Measurements from ENCODE around the gene GRK5.
A peak's percentile ranks its signal among the peaks of the same experiment; 100 is the strongest.
"Not testable (repeated sequence)": the region's sequence is repeated elsewhere in the genome, so short reads cannot be mapped to it uniquely, and the experiment has no call there.

The GRK5 gene

GRCh38 chr10:119428789-119429188 lies 221.4 kb downstream of the GRK5 start:
- no peak overlapping the region for H3K4me3 ChIP-seq (ENCODE audit: low read depth, low read length)
- DNase-seq (ENCODE audit: low read depth): no peak
- TF ChIP-seq CTCF (IDR thresholded peaks at IDR 0.05; ENCODE audit: low read depth, low read length) (no peak), MAX (IDR thresholded peaks at IDR 0.05; ENCODE audit: low read depth, low read length) (peak; percentile 44)

- DNase-seq (ENCODE audit: low read depth): no peak
- no peak overlapping the region for H3K4me3 ChIP-seq (ENCODE audit: low read depth, low read length)
- TF ChIP-seq MYC (IDR thresholded peaks at IDR 0.05; ENCODE audit: low read depth, low read length) (no peak), CTCF (IDR thresholded peaks at IDR 0.05; ENCODE audit: low read depth, low read length) (no peak), MAX (IDR thresholded peaks at IDR 0.05; ENCODE audit: low read depth, low read length) (no peak), POLR2A (IDR thresholded peaks at IDR 0.05; ENCODE audit: extremely low read depth, insufficient read length) (no peak)
These were observed 222.4 kb downstream of the GRK5 start for GRCh38 chr10:119429771-119430170.

- TF ChIP-seq POLR2A (IDR thresholded peaks at IDR 0.05; ENCODE audit: extremely low read depth, insufficient read length) (no peak), MAX (IDR thresholded peaks at IDR 0.05; ENCODE audit: low read depth, low read length) (no peak), CTCF (IDR thresholded peaks at IDR 0.05; ENCODE audit: low read depth, low read length) (no peak)
- no peak overlapping the region for H3K4me3 ChIP-seq (ENCODE audit: low read depth, low read length)
- no peak for DNase-seq (ENCODE audit: low read depth)
These were observed 223.8 kb downstream of the GRK5 start for GRCh38 chr10:119431034-119431772.

- no peak for DNase-seq (ENCODE audit: low read depth)
These were observed 224.4 kb downstream of the GRK5 start for GRCh38 chr10:119431773-119432135.

GRCh38 chr10:119434942-119435341 lies 227.6 kb downstream of the GRK5 start:
- DNase-seq (ENCODE audit: low read depth); H3K4me3 ChIP-seq (ENCODE audit: low read depth, low read length): not testable (repeated sequence)

More at GRCh38 chr10:119431773-119432135, 224.4 kb downstream of the GRK5 start:
- H3K4me3 ChIP-seq (ENCODE audit: low read depth, low read length): no peak overlapping the region
- TF ChIP-seq POLR2A (IDR thresholded peaks at IDR 0.05; ENCODE audit: extremely low read depth, insufficient read length) (no peak), MAX (IDR thresholded peaks at IDR 0.05; ENCODE audit: low read depth, low read length) (no peak), MYC (IDR thresholded peaks at IDR 0.05; ENCODE audit: low read depth, low read length) (no peak), CTCF (IDR thresholded peaks at IDR 0.05; ENCODE audit: low read depth, low read length) (no peak)

GRCh38 chr10:119438717-119439116 lies 231.3 kb downstream of the GRK5 start:
- TF ChIP-seq CTCF (IDR thresholded peaks at IDR 0.05; ENCODE audit: low read depth, low read length) (no peak), POLR2A (IDR thresholded peaks at IDR 0.05; ENCODE audit: extremely low read depth, insufficient read length) (no peak)
- H3K4me3 ChIP-seq (ENCODE audit: low read depth, low read length): no peak overlapping the region
- DNase-seq (ENCODE audit: low read depth): no peak
